Epithelial cell of esophagus (primary cell): ENCODE data around the gene PLVAP.

ENCODE experiments used
- DNase-seq: peaks from one replicate; pipeline ENCODE4 v3.0.0; 2010; ENCODE audit warnings: low read depth
- H3K4me3 ChIP-seq: 2 replicates; pipeline ENCODE4 v1.5.1; 2011; ENCODE audit warnings: mild to moderate bottlenecking, low read length, control low read depth
- CTCF ChIP-seq: IDR thresholded peaks from 2 replicates; pipeline ENCODE4 v1.5.1; 2011; ENCODE audit warnings: low read depth, mild to moderate bottlenecking, low read length, control low read depth, inconsistent platforms; ENCODE audit not compliant: insufficient read depth; ENCODE audit errors: missing control alignments

The PLVAP gene

GRCh38 chr19:17346109-17346671 is 31.0 kb downstream of the PLVAP start:
- peak; percentile 84 for TF ChIP-seq CTCF
- H3K4me3 ChIP-seq = no peak overlapping the region
- peak; percentile 69 for DNase-seq

- TF ChIP-seq CTCF = no peak
- no peak overlapping the region for H3K4me3 ChIP-seq
- no peak for DNase-seq
Observed at GRCh38 chr19:17341845-17342244, 35.3 kb downstream of the PLVAP start.

- no peak for TF ChIP-seq CTCF
- no peak for DNase-seq
- no peak overlapping the region for H3K4me3 ChIP-seq
Observed at GRCh38 chr19:17341386-17341785, 35.8 kb downstream of the PLVAP start.

GRCh38 chr19:17340871-17341357 is 36.2 kb downstream of the PLVAP start:
- no peak for TF ChIP-seq CTCF
- no peak for DNase-seq
- H3K4me3 ChIP-seq = no peak overlapping the region

- no peak overlapping the region for H3K4me3 ChIP-seq
- peak; percentile 29 for DNase-seq
- no peak for TF ChIP-seq CTCF
Observed at GRCh38 chr19:17340302-17340870, 36.8 kb downstream of the PLVAP start.

- no peak for TF ChIP-seq CTCF
- no peak overlapping the region for H3K4me3 ChIP-seq
- peak; percentile 25 for DNase-seq
Observed at GRCh38 chr19:17339088-17339741, 37.9 kb downstream of the PLVAP start.

GRCh38 chr19:17338433-17339078 is 38.6 kb downstream of the PLVAP start:
- TF ChIP-seq CTCF = no peak
- peak overlapping the region; percentile 92 for H3K4me3 ChIP-seq
- DNase-seq = no peak
